GM12875 (cell line): ENCODE results near the gene TIRAP.
"Not testable (repeated sequence)": the region's sequence is repeated elsewhere in the genome, so short reads cannot be mapped to it uniquely, and the experiment has no call there.

Experiments used
- H3K4me3 ChIP-seq: one replicate; pipeline ENCODE4 v1.5.1; 2011; ENCODE audit warnings: low read depth, low read length, control low read depth
- CTCF ChIP-seq: IDR thresholded peaks from 2 replicates; pipeline ENCODE4 v1.5.1; 2011; ENCODE audit warnings: low read depth, mild to moderate bottlenecking, control low read depth, inconsistent platforms, low read length, moderate library complexity, borderline replicate concordance; ENCODE audit not compliant: insufficient read depth

Gene TIRAP

GRCh38 chr11:126282736-126283591, at the start of gene TIRAP:
TSS of gene TIRAP (plus strand) at chr11:126283093. CDS start at chr11:126290895, 7,802 bp downstream.
- TF ChIP-seq CTCF, result no peak
- peak within 1 kb of the TSS; percentile 90 for H3K4me3 ChIP-seq

- TF ChIP-seq CTCF, result no peak
- no peak overlapping the region for H3K4me3 ChIP-seq
Measured at GRCh38 chr11:126233391-126233790, 49.5 kb upstream of the TIRAP start.

GRCh38 chr11:126246636-126247035, 36.3 kb upstream of the TIRAP start:
- H3K4me3 ChIP-seq, result no peak overlapping the region
- TF ChIP-seq CTCF, result no peak

- H3K4me3 ChIP-seq, result no peak overlapping the region
- TF ChIP-seq CTCF, result no peak
Measured at GRCh38 chr11:126253265-126253664, 29.6 kb upstream of the TIRAP start.

GRCh38 chr11:126254819-126255218, 28.1 kb upstream of the TIRAP start:
- TF ChIP-seq CTCF, result no peak
- H3K4me3 ChIP-seq, result no peak overlapping the region

GRCh38 chr11:126255507-126255906, 27.4 kb upstream of the TIRAP start:
- not testable (repeated sequence) for H3K4me3 ChIP-seq

GRCh38 chr11:126256216-126256615, 26.7 kb upstream of the TIRAP start:
- no peak for TF ChIP-seq CTCF
- no peak overlapping the region for H3K4me3 ChIP-seq

GRCh38 chr11:126257144-126257543, 25.7 kb upstream of the TIRAP start:
- no peak overlapping the region for H3K4me3 ChIP-seq
- TF ChIP-seq CTCF, result no peak
